BLaER1 treated with 17β-estradiol and CSF1 and Interleukin-3, amounts not matched to agents 10 nM and 100 nM (cell line): ENCODE data around the gene BSG.

ENCODE experiments used
- H3K27ac ChIP-seq, 11 experiments: shearing (Covaris generic); formaldehyde crosslinking; 2 replicates each; pipeline ENCODE4 v1.8.1; 2022
- H3K27me3 ChIP-seq, 11 experiments: shearing (Covaris generic); formaldehyde crosslinking; 2 replicates each; pipeline ENCODE4 v1.8.1; 2022
- H3K36me3 ChIP-seq, 11 experiments: shearing (Covaris generic); formaldehyde crosslinking; 2 replicates each; pipeline ENCODE4 v1.8.1; 2022
- H3K4me1 ChIP-seq, 10 experiments: shearing (Covaris generic); formaldehyde crosslinking; 2 replicates each; pipeline ENCODE4 v1.8.1; 2022
- H3K4me2 ChIP-seq, 11 experiments: shearing (Covaris generic); formaldehyde crosslinking; 2 replicates each; pipeline ENCODE4 v1.8.1; 2022
- H3K4me3 ChIP-seq, 10 experiments: shearing (Covaris generic); formaldehyde crosslinking; 2 replicates each; pipeline ENCODE4 v1.8.1; 2022
- H3K9ac ChIP-seq, 11 experiments: shearing (Covaris generic); formaldehyde crosslinking; 2 replicates each; pipeline ENCODE4 v1.8.1; 2022
- H3K9me3 ChIP-seq, 11 experiments: shearing (Covaris generic); formaldehyde crosslinking; replicated peaks in 1 of 11; 2 replicates each; pipeline ENCODE4 v1.8.1; 2022
- H4K20me1 ChIP-seq, 11 experiments: shearing (Covaris generic); formaldehyde crosslinking; 2 replicates each; pipeline ENCODE4 v1.8.1; 2022
- Cebpa-rat ChIP-seq, 11 experiments: shearing (Covaris generic); IDR thresholded peaks; 2 replicates each; pipeline ENCODE4 v1.8.1; 2022

Gene BSG

DNA sequence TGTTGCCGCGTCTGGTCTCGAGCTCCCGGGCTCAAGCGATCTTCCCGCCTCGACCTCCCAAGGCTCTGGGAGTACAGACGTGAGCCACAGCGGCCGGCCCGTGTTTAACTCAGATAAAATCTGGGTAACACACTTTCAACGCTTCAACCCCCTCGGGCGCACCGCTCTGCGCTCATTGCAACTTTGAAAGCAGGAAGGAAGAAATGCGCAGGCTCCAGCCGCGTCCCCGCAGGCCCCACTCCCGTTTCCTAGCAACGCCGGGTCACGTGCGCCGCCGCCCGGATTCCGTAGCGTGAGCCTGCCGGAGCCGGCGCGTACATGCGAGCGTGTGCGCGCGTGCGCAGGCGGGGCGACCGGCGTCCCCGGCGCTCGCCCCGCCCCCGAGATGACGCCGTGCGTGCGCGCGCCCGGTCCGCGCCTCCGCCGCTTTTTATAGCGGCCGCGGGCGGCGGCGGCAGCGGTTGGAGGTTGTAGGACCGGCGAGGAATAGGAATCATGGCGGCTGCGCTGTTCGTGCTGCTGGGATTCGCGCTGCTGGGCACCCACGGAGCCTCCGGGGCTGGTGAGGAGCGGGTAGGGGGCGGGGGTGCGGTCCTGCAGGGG is at the start of gene BSG:
BSG (plus strand) TSS at position 457 of the 603 bp plus-strand sequence; CDS start at position 496, 39 bp downstream.
- Histone ChIP-seq H3K27me3 (no peaks in the 10 kb centered on the region), H3K36me3 (peaks cover 0 to 16% (median 9%) of the 10 kb centered on the region in 11 experiments; a peak in 18 of 22 replicates), H3K27ac (peak within 1 kb of the TSS; percentile 86 to 95 (median 90)), H3K4me1 (peaks cover 36 to 52% (median 47%) of the 10 kb centered on the region in 10 experiments), H3K9me3 (peaks cover 0 to 11% (median 0%) of the 10 kb centered on the region in 11 experiments; a peak in 5 of 22 replicates), H4K20me1 (peaks cover 36 to 48% (median 47%) of the 10 kb centered on the region in 11 experiments), H3K9ac (peak within 1 kb of the TSS; percentile 93 to 99 (median 98)), H3K4me2 (peak within 1 kb of the TSS; percentile 95 to 100 (median 98)), H3K4me3 (peak within 1 kb of the TSS; percentile 96 to 100 (median 98))
- no peak for TF ChIP-seq Cebpa-rat (IDR thresholded peaks at IDR 0.05)

DNA sequence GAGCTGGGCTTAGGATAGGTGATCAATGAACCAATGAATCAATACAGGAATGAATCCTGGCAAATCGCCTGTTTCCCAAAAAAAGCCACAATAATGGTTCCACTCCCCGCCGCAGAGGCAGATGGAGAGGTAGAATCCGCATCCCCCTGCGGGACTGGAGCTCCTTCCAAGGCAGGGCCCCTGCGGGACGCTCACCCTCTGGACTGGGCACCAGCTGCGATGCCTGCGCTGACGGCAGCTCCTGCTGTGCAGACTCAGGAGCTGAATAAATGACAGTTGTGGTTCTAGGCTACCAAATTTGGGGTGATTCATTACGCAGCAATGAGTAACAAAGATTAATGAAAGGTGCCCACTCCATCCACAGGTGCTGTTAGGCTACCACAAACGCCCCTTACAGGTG is 49.7 kb upstream of the BSG start:
- Histone ChIP-seq H3K27me3 (no peaks in the 10 kb centered on the region), H3K9ac (no peak overlapping the region), H3K4me3 (no peak overlapping the region), H3K27ac (no peak overlapping the region), H3K36me3 (peaks cover 0 to 15% (median 11%) of the 10 kb centered on the region in 11 experiments; a peak in 17 of 22 replicates), H3K4me1 (peaks cover 3 to 17% (median 15%) of the 10 kb centered on the region in 10 experiments; a peak in 16 of 20 replicates), H4K20me1 (peaks cover 0 to 5% (median 0%) of the 10 kb centered on the region in 11 experiments; a peak in 3 of 22 replicates), H3K4me2 (no peak overlapping the region), H3K9me3 (no peaks in the 10 kb centered on the region)
- no peak for TF ChIP-seq Cebpa-rat (IDR thresholded peaks at IDR 0.05)

- Histone ChIP-seq H3K9me3 (no peaks in the 10 kb centered on the region), H4K20me1 (peaks cover 0 to 5% (median 0%) of the 10 kb centered on the region in 11 experiments; a peak in 3 of 22 replicates), H3K27me3 (no peaks in the 10 kb centered on the region), H3K4me1 (peaks cover 3 to 24% (median 16%) of the 10 kb centered on the region in 10 experiments; a peak in 16 of 20 replicates), H3K27ac (no peak overlapping the region), H3K9ac (no peak overlapping the region), H3K4me3 (no peak overlapping the region), H3K36me3 (peaks cover 0 to 11% (median 9%) of the 10 kb centered on the region in 11 experiments; a peak in 17 of 22 replicates), H3K4me2 (no peak overlapping the region)
- no peak for TF ChIP-seq Cebpa-rat (IDR thresholded peaks at IDR 0.05)
These were observed 48.2 kb upstream of the BSG start for GRCh38 chr19:524062-524674.

DNA sequence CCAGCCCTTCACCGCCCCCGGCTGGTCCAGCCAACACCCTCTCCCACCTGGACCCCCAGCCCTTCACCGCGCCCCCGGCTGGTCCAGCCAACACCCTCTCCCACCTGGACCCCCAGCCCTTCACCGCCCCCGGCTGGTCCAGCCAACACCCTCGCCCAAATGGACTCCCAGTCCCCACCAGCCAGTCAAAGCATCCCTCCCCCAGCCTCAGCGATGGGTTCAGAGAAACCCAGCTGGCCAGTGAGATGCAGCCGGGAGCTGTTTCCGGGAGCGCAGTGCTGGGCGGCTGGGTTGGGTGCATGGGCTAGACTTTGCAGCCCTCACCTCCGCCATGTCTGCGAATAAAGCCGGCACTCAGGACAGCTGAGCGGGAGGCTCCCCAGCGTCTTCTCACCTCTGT is 47.4 kb upstream of the BSG start:
- no peaks in the 10 kb centered on the region for H3K27me3 ChIP-seq
- H3K9me3 ChIP-seq: no peaks in the 10 kb centered on the region
- H3K9ac ChIP-seq: no peak overlapping the region
- H3K4me3 ChIP-seq: no peak overlapping the region
- H4K20me1 ChIP-seq: peaks cover 0 to 5% (median 0%) of the 10 kb centered on the region in 11 experiments; a peak in 3 of 22 replicates
- H3K4me2 ChIP-seq: no peak overlapping the region
- H3K4me1 ChIP-seq: peaks cover 6 to 25% (median 17%) of the 10 kb centered on the region in 10 experiments; a peak in 17 of 20 replicates
- peaks cover 0 to 3% (median under 1%) of the 10 kb centered on the region in 11 experiments; a peak in 7 of 22 replicates for H3K36me3 ChIP-seq
- H3K27ac ChIP-seq: no peak overlapping the region
- no peak for TF ChIP-seq Cebpa-rat (IDR thresholded peaks at IDR 0.05)

DNA sequence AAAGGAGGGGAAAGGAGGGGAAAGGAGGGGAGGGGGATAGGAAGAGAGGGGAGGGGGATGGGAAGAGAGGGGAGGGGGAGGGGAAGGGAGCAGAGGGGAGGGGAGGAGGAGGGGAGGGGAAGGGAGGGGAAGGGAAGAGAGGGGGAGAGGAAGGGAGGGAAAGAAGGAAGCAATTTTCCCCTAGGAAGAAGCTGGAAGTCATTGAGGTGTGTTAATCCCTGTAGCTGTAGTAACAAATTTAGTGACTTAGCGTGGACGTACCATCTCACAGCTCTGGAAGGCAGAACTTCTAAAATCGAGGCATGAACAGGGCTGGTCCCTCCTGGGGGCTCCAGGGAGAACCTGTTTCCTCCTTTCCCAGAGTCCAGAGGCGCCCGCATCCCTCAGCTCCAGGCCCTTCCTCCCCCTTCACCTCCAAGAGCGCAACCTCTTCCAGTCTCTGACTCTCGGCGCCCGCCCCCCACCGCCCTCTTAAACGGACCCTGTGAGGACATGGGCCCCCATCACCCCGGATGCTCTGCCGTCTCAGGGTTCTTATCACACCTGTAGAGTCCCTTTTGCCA is 46.5 kb upstream of the BSG start:
- Histone ChIP-seq H3K4me2 (no peak overlapping the region), H3K4me1 (peaks cover 12 to 28% (median 20%) of the 10 kb centered on the region in 10 experiments; a peak in 18 of 20 replicates), H3K36me3 (no peaks in the 10 kb centered on the region), H3K27me3 (no peaks in the 10 kb centered on the region), H4K20me1 (peaks cover 0 to 5% (median 0%) of the 10 kb centered on the region in 11 experiments; a peak in 3 of 22 replicates), H3K9me3 (no peaks in the 10 kb centered on the region), H3K9ac (no peak overlapping the region), H3K27ac (no peak overlapping the region), H3K4me3 (no peak overlapping the region)
- no peak for TF ChIP-seq Cebpa-rat (IDR thresholded peaks at IDR 0.05)

- no peak for TF ChIP-seq Cebpa-rat (IDR thresholded peaks at IDR 0.05)
- Histone ChIP-seq H3K4me1 (peaks cover 18 to 34% (median 22%) of the 10 kb centered on the region in 10 experiments), H3K4me2 (peak overlapping the region; percentile 77 to 95 (median 88)), H3K4me3 (peak overlapping the region; percentile 80 to 100 (median 96)), H3K9ac (peak overlapping the region; percentile 85 to 96 (median 92)), H3K27me3 (no peaks in the 10 kb centered on the region), H3K27ac (peak overlapping the region in 10 of 11 experiments; percentile 80 to 93 (median 87); a peak in 21 of 22 replicates), H4K20me1 (peaks cover 20 to 37% (median 35%) of the 10 kb centered on the region in 11 experiments), H3K9me3 (no peaks in the 10 kb centered on the region), H3K36me3 (peaks cover 5 to 16% (median 7%) of the 10 kb centered on the region in 11 experiments)
These were observed 42.0 kb upstream of the BSG start for GRCh38 chr19:530134-531008.

GRCh38 chr19:531009-531752 is 41.2 kb upstream of the BSG start:
- Histone ChIP-seq H3K9me3 (no peaks in the 10 kb centered on the region), H3K4me1 (peaks cover 18 to 35% (median 22%) of the 10 kb centered on the region in 10 experiments), H4K20me1 (peaks cover 28 to 45% (median 43%) of the 10 kb centered on the region in 11 experiments), H3K4me2 (peak overlapping the region; percentile 77 to 99 (median 90)), H3K36me3 (peaks cover 13 to 24% (median 15%) of the 10 kb centered on the region in 11 experiments), H3K27me3 (no peaks in the 10 kb centered on the region), H3K27ac (peak overlapping the region; percentile 80 to 93 (median 87)), H3K4me3 (peak overlapping the region; percentile 80 to 100 (median 96)), H3K9ac (peak overlapping the region; percentile 85 to 96 (median 92))
- TF ChIP-seq Cebpa-rat (IDR thresholded peaks at IDR 0.05): no peak
